ENCODE measurements around the gene PLXNA2.

GRCh38 chr1:208252836-208253576 lies 8.8 kb upstream of the PLXNA2 start:
- no peak for TF ChIP-seq CTCF (IDR thresholded peaks at IDR 0.05)
- TF ChIP-seq EZH2 (IDR thresholded peaks at IDR 0.05) = no peak
